Measurements from ENCODE around the gene LIPC. TPM values are rescaled to one million over a fixed set of nuclear protein-coding genes. Genes with fewer than 3 reads are reported as not detected.
A peak's percentile ranks its signal among the peaks of the same experiment; 100 is the strongest.

The LIPC gene
- total and polyA plus RNA-seq, 12 donors: 0.22 to 1.3 (median 0.42) TPM; not detected in 1

GRCh38 chr15:58444658-58445332 lies 13.0 kb downstream of the LIPC start:
- Histone ChIP-seq H3K36me3 (no peaks in the 10 kb centered on the region), H3K4me1 (peaks cover 17 to 42% (median 34%) of the 10 kb centered on the region in 9 donors), H3K9me3 (no peaks in the 10 kb centered on the region), H3K27me3 (no peaks in the 10 kb centered on the region), H3K27ac (peak overlapping the region in 3 of 10 donors; percentile 8 to 47 (median 11)), H3K4me3 (no peak overlapping the region)
- 63 to 74% methylated on average over 11 of the region's 11 CpGs for WGBS, 2 donors
- ATAC-seq (no peak), DNase-seq (no peak)
- no peak for TF ChIP-seq CTCF (IDR thresholded peaks at IDR 0.05)
- intact Hi-C loops (cut with DNase I): loop anchor here in 4 of 10 donors (5.0 to 10.0 kb wide), 8 partner anchors 43 to 330 kb away; partner anchors contain the start of genes ADAM10 (in 2 of the 4) and MINDY2 (in 1 of the 4)

GRCh38 chr15:58445865-58446264 lies 14.1 kb downstream of the LIPC start:
- Histone ChIP-seq H3K27me3 (no peaks in the 10 kb centered on the region), H3K27ac (no peak overlapping the region), H3K36me3 (no peaks in the 10 kb centered on the region), H3K9me3 (no peaks in the 10 kb centered on the region), H3K4me1 (peaks cover 10 to 31% (median 23%) of the 10 kb centered on the region in 9 donors), H3K4me3 (no peak overlapping the region)
- intact Hi-C loops (cut with DNase I): loop anchor here in 4 of 10 donors (5.0 to 10.0 kb wide), 6 partner anchors 41 to 329 kb away; partner anchors contain the start of genes ADAM10 (in 2 of the 4) and MINDY2 (in 1 of the 4)
- TF ChIP-seq CTCF (IDR thresholded peaks at IDR 0.05): no peak
- WGBS, 2 donors: 90 to 91% methylated on average over 6 of the region's 6 CpGs
- DNase-seq: no peak
- no peak for ATAC-seq

GRCh38 chr15:58446521-58446920 lies 14.7 kb downstream of the LIPC start:
- Histone ChIP-seq H3K9me3 (no peaks in the 10 kb centered on the region), H3K36me3 (no peaks in the 10 kb centered on the region), H3K4me3 (no peak overlapping the region), H3K27me3 (no peaks in the 10 kb centered on the region), H3K4me1 (peaks cover 3 to 24% (median 16%) of the 10 kb centered on the region in 9 donors), H3K27ac (no peak overlapping the region)
- intact Hi-C loops (cut with DNase I): loop anchor here in 4 of 10 donors (5.0 to 10.0 kb wide), 6 partner anchors 41 to 328 kb away; partner anchors contain the start of genes ADAM10 (in 2 of the 4) and MINDY2 (in 1 of the 4)
- WGBS, 2 donors: 99 to 100% methylated on average over 5 of the region's 5 CpGs
- DNase-seq (no peak), ATAC-seq (no peak)
- TF ChIP-seq CTCF (IDR thresholded peaks at IDR 0.05): no peak

- Histone ChIP-seq H3K4me1 (peaks cover 0 to 16% (median 9%) of the 10 kb centered on the region in 9 donors), H3K4me3 (no peak overlapping the region), H3K27ac (peak overlapping the region in 1 of 10 donors; percentile 12), H3K36me3 (no peaks in the 10 kb centered on the region), H3K27me3 (no peaks in the 10 kb centered on the region), H3K9me3 (no peaks in the 10 kb centered on the region)
- whole genome bisulfite sequencing, 2 donors: 78 to 83% methylated on average over 10 of the region's 10 CpGs
- TF ChIP-seq CTCF (IDR thresholded peaks at IDR 0.05): no peak
- peak in 2 of 8 donors; percentile 21 to 22 for ATAC-seq
- intact Hi-C loops (cut with DNase I): loop anchor here in 4 of 10 donors (5.0 to 10.0 kb wide), 6 partner anchors 40 to 327 kb away; partner anchors contain the start of genes ADAM10 (in 2 of the 4) and MINDY2 (in 1 of the 4)
- no peak for DNase-seq
These were observed 15.7 kb downstream of the LIPC start for GRCh38 chr15:58447271-58448010.

All from heart right ventricle (tissue), 16 donors.